DOHH2 (cell line): ENCODE results near the gene STAG2.

Experiments
- H3F3A ChIP-seq: fragments of 200-600 bp; sonication (generic), shearing (Covaris generic); 2 replicates; pipeline ENCODE4 v1.6.0; 2016; ENCODE audit warnings: antibody characterized with exemption, mild to moderate bottlenecking; ENCODE audit not compliant: control insufficient read depth, insufficient read depth
- H3K27ac ChIP-seq: fragments of 200-600 bp; sonication (generic); 2 replicates; pipeline ENCODE4 v1.5.1; 2014; ENCODE audit warnings: low read depth, mild to moderate bottlenecking, low read length, moderate library complexity
- H3K27me3 ChIP-seq: fragments of 200-600 bp; sonication (generic); 2 replicates; pipeline ENCODE4 v1.6.1; 2014; ENCODE audit warnings: mild to moderate bottlenecking, low read length, mixed read lengths; ENCODE audit not compliant: control insufficient read depth
- H3K36me3 ChIP-seq: fragments of 200-600 bp; sonication (generic); 2 replicates; pipeline ENCODE4 v1.6.1; 2014; ENCODE audit warnings: mild to moderate bottlenecking, low read length, moderate library complexity, mixed read lengths; ENCODE audit not compliant: control insufficient read depth
- H3K4me1 ChIP-seq: fragments of 200-600 bp; sonication (generic); 2 replicates; pipeline ENCODE4 v1.6.1; 2014; ENCODE audit warnings: mild to moderate bottlenecking, low read length, mixed read lengths; ENCODE audit not compliant: control insufficient read depth
- H3K4me2 ChIP-seq: fragments of 200-600 bp; sonication (generic); 2 replicates; pipeline ENCODE4 v1.6.0; 2014; ENCODE audit warnings: mild to moderate bottlenecking, low read length, moderate library complexity
- H3K4me3 ChIP-seq: fragments of 200-600 bp; sonication (generic); 2 replicates; pipeline ENCODE4 v1.5.1; 2014; ENCODE audit warnings: mild to moderate bottlenecking, low read length, mixed read lengths
- H3K79me2 ChIP-seq: fragments of 200-600 bp; sonication (generic); 2 replicates; pipeline ENCODE4 v1.6.1; 2014; ENCODE audit warnings: mild to moderate bottlenecking, low read length, mixed read lengths; ENCODE audit not compliant: control insufficient read depth
- H3K9me2 ChIP-seq: fragments of 200-600 bp; sonication (generic); replicated peaks from 2 replicates; pipeline ENCODE4 v1.6.1; 2014; ENCODE audit warnings: mild to moderate bottlenecking, low read length, mixed read lengths; ENCODE audit not compliant: control insufficient read depth
- H3K9me3 ChIP-seq: fragments of 200-600 bp; sonication (generic); 2 replicates; pipeline ENCODE4 v1.6.1; 2014; ENCODE audit warnings: antibody characterized with exemption, low read length, mixed read lengths; ENCODE audit not compliant: control insufficient read depth, insufficient read depth
- H4K20me1 ChIP-seq: fragments of 200-600 bp; sonication (generic); 2 replicates; pipeline ENCODE4 v1.6.0; 2014; ENCODE audit warnings: low read depth, mild to moderate bottlenecking, antibody characterized with exemption, low read length, moderate library complexity; ENCODE audit not compliant: control insufficient read depth, insufficient read depth
- EZH2phosphoT487 ChIP-seq: fragments of 200-600 bp; sonication (generic); IDR thresholded peaks from 2 replicates; pipeline ENCODE4 v1.6.1; 2017; ENCODE audit warnings: borderline replicate concordance, mild to moderate bottlenecking, antibody characterized with exemption, low read length, moderate library complexity, mixed read lengths
- TF ChIP-seq, protein P1 (sequence below): fragments of 200-600 bp; sonication (generic); IDR thresholded peaks from one replicate; pipeline ENCODE4 v1.5.1; 2014; ENCODE audit warnings: antibody characterized with exemption, mild to moderate bottlenecking, low read depth, low read length; ENCODE audit not compliant: poor library complexity, severe bottlenecking

Gene STAG2

DNA sequence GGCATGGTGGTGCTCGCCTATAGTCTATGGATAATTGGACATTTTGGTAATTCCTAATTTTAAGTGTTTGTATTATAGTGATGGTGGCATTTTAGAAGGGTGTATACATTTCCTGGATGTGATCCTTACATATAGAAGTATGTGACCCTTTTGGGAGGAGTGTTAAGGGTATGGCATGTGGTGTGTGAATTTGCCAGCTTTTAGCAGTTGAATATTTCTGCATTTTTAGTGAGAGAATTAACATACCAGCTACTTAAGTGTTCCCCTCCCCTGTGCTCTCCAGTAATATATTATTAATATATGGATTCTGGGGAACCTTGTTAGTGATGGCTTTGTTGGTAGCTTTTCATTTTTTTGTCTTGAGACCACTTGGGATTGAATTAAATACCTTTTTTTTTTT is 55.3 kb downstream of the STAG2 start:
- H3K4me3 ChIP-seq, result no peak overlapping the region
- no peaks in the 10 kb centered on the region for H3F3A ChIP-seq
- TF ChIP-seq, protein P1, sequence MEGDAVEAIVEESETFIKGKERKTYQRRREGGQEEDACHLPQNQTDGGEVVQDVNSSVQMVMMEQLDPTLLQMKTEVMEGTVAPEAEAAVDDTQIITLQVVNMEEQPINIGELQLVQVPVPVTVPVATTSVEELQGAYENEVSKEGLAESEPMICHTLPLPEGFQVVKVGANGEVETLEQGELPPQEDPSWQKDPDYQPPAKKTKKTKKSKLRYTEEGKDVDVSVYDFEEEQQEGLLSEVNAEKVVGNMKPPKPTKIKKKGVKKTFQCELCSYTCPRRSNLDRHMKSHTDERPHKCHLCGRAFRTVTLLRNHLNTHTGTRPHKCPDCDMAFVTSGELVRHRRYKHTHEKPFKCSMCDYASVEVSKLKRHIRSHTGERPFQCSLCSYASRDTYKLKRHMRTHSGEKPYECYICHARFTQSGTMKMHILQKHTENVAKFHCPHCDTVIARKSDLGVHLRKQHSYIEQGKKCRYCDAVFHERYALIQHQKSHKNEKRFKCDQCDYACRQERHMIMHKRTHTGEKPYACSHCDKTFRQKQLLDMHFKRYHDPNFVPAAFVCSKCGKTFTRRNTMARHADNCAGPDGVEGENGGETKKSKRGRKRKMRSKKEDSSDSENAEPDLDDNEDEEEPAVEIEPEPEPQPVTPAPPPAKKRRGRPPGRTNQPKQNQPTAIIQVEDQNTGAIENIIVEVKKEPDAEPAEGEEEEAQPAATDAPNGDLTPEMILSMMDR, result no peak
- no peak for TF ChIP-seq EZH2phosphoT487
- no peaks in the 10 kb centered on the region for H3K9me3 ChIP-seq
- no peaks in the 10 kb centered on the region for H3K27me3 ChIP-seq
- no peaks in the 10 kb centered on the region for H3K9me2 ChIP-seq
- peaks cover 4% of the 10 kb centered on the region; the same call in 1 of the 2 replicates for H3K36me3 ChIP-seq
- H3K4me2 ChIP-seq, result no peak overlapping the region
- H3K79me2 ChIP-seq, result peaks cover 99% of the 10 kb centered on the region
- H3K4me1 ChIP-seq, result peaks cover 4% of the 10 kb centered on the region; the same call in 1 of the 2 replicates
- H3K27ac ChIP-seq, result no peak overlapping the region
- H4K20me1 ChIP-seq, result peaks cover 3% of the 10 kb centered on the region; the same call in 1 of the 2 replicates

DNA sequence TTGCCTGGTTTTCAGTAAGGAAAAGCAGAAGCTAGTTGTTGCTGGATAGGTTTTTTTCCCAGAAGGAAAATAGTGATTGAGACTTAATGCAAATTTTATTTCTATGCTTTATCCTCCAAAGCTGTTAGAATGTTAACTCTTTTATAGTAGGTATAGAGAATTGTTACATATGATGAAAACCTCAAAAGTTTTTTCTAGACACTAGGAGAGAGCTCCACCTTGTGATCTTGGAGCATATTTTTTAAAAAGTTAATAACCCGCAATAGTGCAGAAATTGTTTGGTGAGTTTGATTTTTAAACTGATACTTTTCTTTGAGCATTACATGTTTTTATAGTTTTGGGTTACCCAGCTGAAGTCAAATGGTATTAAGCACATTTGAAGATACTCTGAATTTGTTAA is 56.5 kb downstream of the STAG2 start:
- Histone ChIP-seq H3K27me3 (no peaks in the 10 kb centered on the region), H3K27ac (no peak overlapping the region), H3F3A (no peaks in the 10 kb centered on the region), H3K4me3 (no peak overlapping the region), H3K36me3 (peaks cover 9% of the 10 kb centered on the region), H3K4me1 (peaks cover 4% of the 10 kb centered on the region; the same call in 1 of the 2 replicates), H3K9me3 (no peaks in the 10 kb centered on the region), H3K79me2 (peaks cover 97% of the 10 kb centered on the region), H4K20me1 (no peaks in the 10 kb centered on the region), H3K9me2 (no peaks in the 10 kb centered on the region), H3K4me2 (no peak overlapping the region)
- TF ChIP-seq EZH2phosphoT487, result no peak
- TF ChIP-seq, protein P1, result peak; percentile 10

DNA sequence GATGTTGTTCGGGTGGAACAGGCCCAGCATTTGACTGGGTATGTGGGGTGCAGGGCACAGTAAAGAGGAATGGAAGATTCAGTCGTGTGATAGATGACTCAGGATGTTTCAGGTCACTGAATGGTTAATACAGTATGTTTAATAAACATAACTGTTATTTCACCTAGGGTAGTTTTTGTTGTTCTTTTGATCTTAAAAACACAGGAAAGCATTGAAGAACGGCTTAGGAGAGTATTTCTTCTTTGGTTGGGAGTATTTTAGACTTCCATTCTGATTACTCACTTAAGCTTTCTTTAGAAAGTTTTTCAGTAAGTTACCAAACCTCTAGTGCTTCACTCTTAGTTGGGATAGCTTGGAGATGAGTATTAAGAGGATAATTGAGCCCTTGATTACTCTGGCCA is 62.3 kb downstream of the STAG2 start:
- Histone ChIP-seq H3K27ac (no peak overlapping the region), H3F3A (no peaks in the 10 kb centered on the region), H3K4me2 (no peak overlapping the region), H3K9me2 (no peaks in the 10 kb centered on the region), H3K36me3 (peaks cover 46% of the 10 kb centered on the region), H3K79me2 (peaks cover 61% of the 10 kb centered on the region), H3K4me1 (peaks cover 10% of the 10 kb centered on the region), H4K20me1 (no peaks in the 10 kb centered on the region), H3K9me3 (no peaks in the 10 kb centered on the region), H3K27me3 (no peaks in the 10 kb centered on the region), H3K4me3 (no peak overlapping the region)
- no peak for TF ChIP-seq EZH2phosphoT487
- TF ChIP-seq, protein P1, result no peak
